ENCODE results near the gene VTN.

Gene VTN

DNA sequence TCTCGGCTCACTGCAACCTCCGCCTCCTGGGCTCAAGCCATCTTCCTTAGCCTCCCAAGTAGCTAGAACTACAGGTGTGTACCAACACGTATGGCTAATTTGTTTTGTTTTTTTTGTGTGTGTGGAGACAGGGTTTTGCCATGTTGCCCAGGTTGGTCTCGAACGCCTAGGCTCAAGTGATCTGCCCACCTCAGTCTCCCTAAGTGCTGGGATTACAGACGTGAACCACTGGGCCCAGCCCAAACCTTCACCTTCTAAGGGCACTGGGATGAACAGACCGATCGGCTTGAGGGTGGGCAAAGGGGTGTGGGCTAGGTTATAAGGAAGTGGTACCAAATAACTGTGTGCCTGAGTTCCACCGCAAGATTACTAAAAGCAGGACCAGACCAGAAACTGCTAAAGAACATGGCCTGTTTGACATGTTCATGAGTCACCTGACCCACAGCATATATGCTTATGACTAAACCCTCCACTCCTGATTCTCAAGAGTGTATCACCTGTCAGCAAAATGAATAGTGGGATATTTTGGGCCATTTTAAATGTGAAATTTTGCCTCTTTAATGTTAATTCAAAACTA, 43.0 kb downstream of the VTN start:
- Histone ChIP-seq H4K20me1 (ENCODE audit: insufficient read depth, low read length) (no peaks in the 10 kb centered on the region), H3K27ac (ENCODE audit: low read depth, low read length, poor library complexity, severe bottlenecking) (no peak overlapping the region), H3F3A (ENCODE audit: insufficient read depth, low read length) (no peaks in the 10 kb centered on the region), H3K79me2 (ENCODE audit: insufficient read depth, low read length) (peaks cover 24% of the 10 kb centered on the region), H3K4me1 (ENCODE audit: insufficient read depth, low read length, severe bottlenecking) (peaks cover 4% of the 10 kb centered on the region), H3K36me3 (ENCODE audit: insufficient read depth, low read length) (peaks cover 63% of the 10 kb centered on the region), H3K9me3 (ENCODE audit: low read length) (no peaks in the 10 kb centered on the region), H3K4me2 (ENCODE audit: low read length) (no peak overlapping the region), H3K9ac (ENCODE audit: low read length) (no peak overlapping the region), H3K27me3 (ENCODE audit: insufficient read depth, low read length) (no peaks in the 10 kb centered on the region), H2AFZ (ENCODE audit: low read length) (no peak overlapping the region), H3K9me2 (ENCODE audit: low read depth, low read length) (no peaks in the 10 kb centered on the region), H3K4me3 (ENCODE audit: low read depth, low read length, poor library complexity, severe bottlenecking) (no peak overlapping the region)
- TF ChIP-seq EZH2 (IDR thresholded peaks at IDR 0.05; ENCODE audit: borderline replicate concordance, low read length) = no peak
- TF ChIP-seq, protein P1, sequence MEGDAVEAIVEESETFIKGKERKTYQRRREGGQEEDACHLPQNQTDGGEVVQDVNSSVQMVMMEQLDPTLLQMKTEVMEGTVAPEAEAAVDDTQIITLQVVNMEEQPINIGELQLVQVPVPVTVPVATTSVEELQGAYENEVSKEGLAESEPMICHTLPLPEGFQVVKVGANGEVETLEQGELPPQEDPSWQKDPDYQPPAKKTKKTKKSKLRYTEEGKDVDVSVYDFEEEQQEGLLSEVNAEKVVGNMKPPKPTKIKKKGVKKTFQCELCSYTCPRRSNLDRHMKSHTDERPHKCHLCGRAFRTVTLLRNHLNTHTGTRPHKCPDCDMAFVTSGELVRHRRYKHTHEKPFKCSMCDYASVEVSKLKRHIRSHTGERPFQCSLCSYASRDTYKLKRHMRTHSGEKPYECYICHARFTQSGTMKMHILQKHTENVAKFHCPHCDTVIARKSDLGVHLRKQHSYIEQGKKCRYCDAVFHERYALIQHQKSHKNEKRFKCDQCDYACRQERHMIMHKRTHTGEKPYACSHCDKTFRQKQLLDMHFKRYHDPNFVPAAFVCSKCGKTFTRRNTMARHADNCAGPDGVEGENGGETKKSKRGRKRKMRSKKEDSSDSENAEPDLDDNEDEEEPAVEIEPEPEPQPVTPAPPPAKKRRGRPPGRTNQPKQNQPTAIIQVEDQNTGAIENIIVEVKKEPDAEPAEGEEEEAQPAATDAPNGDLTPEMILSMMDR (IDR thresholded peaks at IDR 0.05; ENCODE audit: low read length) = no peak

DNA sequence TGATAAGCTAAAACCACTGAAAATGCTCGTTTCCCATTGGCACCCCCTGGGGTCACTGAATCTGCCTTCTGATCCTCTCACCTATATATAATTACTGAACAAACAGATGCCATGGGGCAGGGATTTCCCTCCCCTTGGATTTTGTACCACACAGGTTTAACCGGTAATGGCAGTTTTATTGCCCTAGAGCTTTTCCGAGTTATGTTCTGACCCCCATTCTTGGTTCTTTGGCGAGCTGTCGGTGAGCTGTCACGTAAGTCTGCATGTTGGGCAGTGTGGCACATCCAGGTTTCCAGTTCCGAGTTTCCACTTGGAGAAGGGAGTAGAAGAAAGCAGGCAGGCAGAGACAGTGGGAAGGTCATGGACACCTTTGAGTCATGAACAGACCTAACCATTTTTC, 44.0 kb downstream of the VTN start:
- no peaks in the 10 kb centered on the region for H4K20me1 ChIP-seq (ENCODE audit: insufficient read depth, low read length)
- peaks cover 12% of the 10 kb centered on the region for H3K4me1 ChIP-seq (ENCODE audit: insufficient read depth, low read length, severe bottlenecking)
- peaks cover 34% of the 10 kb centered on the region for H3K79me2 ChIP-seq (ENCODE audit: insufficient read depth, low read length)
- H3K27ac ChIP-seq (ENCODE audit: low read depth, low read length, poor library complexity, severe bottlenecking) = no peak overlapping the region
- TF ChIP-seq EZH2 (IDR thresholded peaks at IDR 0.05; ENCODE audit: borderline replicate concordance, low read length) = no peak
- TF ChIP-seq, protein P1 (IDR thresholded peaks at IDR 0.05; ENCODE audit: low read length) = no peak
- H3K9ac ChIP-seq (ENCODE audit: low read length) = no peak overlapping the region
- no peak overlapping the region for H3K4me3 ChIP-seq (ENCODE audit: low read depth, low read length, poor library complexity, severe bottlenecking)
- no peaks in the 10 kb centered on the region for H3K9me3 ChIP-seq (ENCODE audit: low read length)
- no peaks in the 10 kb centered on the region for H3K27me3 ChIP-seq (ENCODE audit: insufficient read depth, low read length)
- no peaks in the 10 kb centered on the region for H3F3A ChIP-seq (ENCODE audit: insufficient read depth, low read length)
- H3K9me2 ChIP-seq (ENCODE audit: low read depth, low read length) = no peaks in the 10 kb centered on the region
- H3K36me3 ChIP-seq (ENCODE audit: insufficient read depth, low read length) = peaks cover 60% of the 10 kb centered on the region
- H3K4me2 ChIP-seq (ENCODE audit: low read length) = no peak overlapping the region
- H2AFZ ChIP-seq (ENCODE audit: low read length) = no peak overlapping the region

DNA sequence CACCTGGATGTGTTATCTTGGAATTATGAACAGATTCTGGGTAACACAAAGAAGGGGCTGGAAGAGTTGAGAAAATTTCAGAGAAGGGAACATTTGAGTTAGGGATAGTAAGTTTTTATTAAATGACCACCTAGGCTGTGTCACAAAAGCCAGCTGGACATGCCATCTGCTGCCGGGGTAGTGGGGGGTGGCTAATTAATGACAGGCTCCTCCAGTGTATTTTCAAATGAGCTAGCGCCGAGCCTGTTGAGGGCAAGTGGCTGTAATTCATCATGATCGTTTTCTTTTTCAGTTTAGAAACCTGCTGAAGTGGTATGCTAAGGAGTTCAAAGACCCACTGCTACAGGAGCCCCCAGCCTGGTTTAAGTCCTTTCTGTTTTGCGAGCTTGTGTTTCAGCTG, 44.9 kb downstream of the VTN start:
- Histone ChIP-seq H2AFZ (ENCODE audit: low read length) (no peak overlapping the region), H3K4me3 (ENCODE audit: low read depth, low read length, poor library complexity, severe bottlenecking) (no peak overlapping the region), H3K27me3 (ENCODE audit: insufficient read depth, low read length) (no peaks in the 10 kb centered on the region), H3F3A (ENCODE audit: insufficient read depth, low read length) (no peaks in the 10 kb centered on the region), H3K27ac (ENCODE audit: low read depth, low read length, poor library complexity, severe bottlenecking) (no peak overlapping the region), H3K36me3 (ENCODE audit: insufficient read depth, low read length) (peaks cover 63% of the 10 kb centered on the region), H4K20me1 (ENCODE audit: insufficient read depth, low read length) (no peaks in the 10 kb centered on the region), H3K9me2 (ENCODE audit: low read depth, low read length) (no peaks in the 10 kb centered on the region), H3K9me3 (ENCODE audit: low read length) (no peaks in the 10 kb centered on the region), H3K9ac (ENCODE audit: low read length) (no peak overlapping the region), H3K4me2 (ENCODE audit: low read length) (no peak overlapping the region), H3K4me1 (ENCODE audit: insufficient read depth, low read length, severe bottlenecking) (peaks cover 21% of the 10 kb centered on the region), H3K79me2 (ENCODE audit: insufficient read depth, low read length) (peaks cover 43% of the 10 kb centered on the region)
- TF ChIP-seq, protein P1 (IDR thresholded peaks at IDR 0.05; ENCODE audit: low read length) = no peak
- no peak for TF ChIP-seq EZH2 (IDR thresholded peaks at IDR 0.05; ENCODE audit: borderline replicate concordance, low read length)

All from OCI-LY1 (cell line).